VCaP (cell line): ENCODE results near the gene CEP295NL.

Experiments
- H3K27ac ChIP-seq: fragments of 450-650 bp; 2 replicates; pipeline ENCODE4 v1.5.1; 2017
- TF ChIP-seq, protein P1 (sequence below): fragments of 450-650 bp; conservative IDR thresholded peaks from 2 replicates; pipeline ENCODE4 v1.5.1; 2017; ENCODE audit warnings: mild to moderate bottlenecking, moderate library complexity

Gene CEP295NL

GRCh38 chr17:78853926-78854394 lies 49.0 kb downstream of the CEP295NL start:
- TF ChIP-seq, protein P1, sequence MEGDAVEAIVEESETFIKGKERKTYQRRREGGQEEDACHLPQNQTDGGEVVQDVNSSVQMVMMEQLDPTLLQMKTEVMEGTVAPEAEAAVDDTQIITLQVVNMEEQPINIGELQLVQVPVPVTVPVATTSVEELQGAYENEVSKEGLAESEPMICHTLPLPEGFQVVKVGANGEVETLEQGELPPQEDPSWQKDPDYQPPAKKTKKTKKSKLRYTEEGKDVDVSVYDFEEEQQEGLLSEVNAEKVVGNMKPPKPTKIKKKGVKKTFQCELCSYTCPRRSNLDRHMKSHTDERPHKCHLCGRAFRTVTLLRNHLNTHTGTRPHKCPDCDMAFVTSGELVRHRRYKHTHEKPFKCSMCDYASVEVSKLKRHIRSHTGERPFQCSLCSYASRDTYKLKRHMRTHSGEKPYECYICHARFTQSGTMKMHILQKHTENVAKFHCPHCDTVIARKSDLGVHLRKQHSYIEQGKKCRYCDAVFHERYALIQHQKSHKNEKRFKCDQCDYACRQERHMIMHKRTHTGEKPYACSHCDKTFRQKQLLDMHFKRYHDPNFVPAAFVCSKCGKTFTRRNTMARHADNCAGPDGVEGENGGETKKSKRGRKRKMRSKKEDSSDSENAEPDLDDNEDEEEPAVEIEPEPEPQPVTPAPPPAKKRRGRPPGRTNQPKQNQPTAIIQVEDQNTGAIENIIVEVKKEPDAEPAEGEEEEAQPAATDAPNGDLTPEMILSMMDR: no peak

DNA sequence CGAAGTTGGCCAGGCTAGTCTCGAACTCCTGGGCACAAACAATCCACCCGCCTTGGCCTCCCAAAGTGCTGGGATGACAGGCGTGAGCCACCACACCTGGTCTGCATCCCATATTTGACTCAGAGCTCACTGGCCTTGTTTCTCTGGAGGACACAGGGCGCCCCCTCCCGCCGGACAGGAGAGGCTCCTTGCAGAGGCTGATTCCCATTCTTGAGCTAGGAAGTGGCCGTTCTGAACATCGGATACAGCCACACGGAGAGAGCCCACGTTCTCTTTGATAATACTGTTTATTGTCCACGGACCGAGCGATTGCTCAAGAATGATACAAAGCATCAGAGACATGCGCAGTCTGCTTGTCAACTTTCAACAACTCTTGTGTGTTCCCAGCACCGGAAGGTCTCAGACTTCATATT lies 50.3 kb downstream of the CEP295NL start:
- peak overlapping the region; percentile 66 for H3K27ac ChIP-seq
- TF ChIP-seq, protein P1: 0 out of 2 replicates have a peak, but pooled peaks have one; percentile 48

More at GRCh38 chr17:78853926-78854394, 49.0 kb downstream of the CEP295NL start:
- H3K27ac ChIP-seq: peak overlapping the region; percentile 66

- no peak overlapping the region for H3K27ac ChIP-seq
- TF ChIP-seq, protein P1: no peak
Measured at GRCh38 chr17:78849026-78849425, 54.0 kb downstream of the CEP295NL start.

- no peak overlapping the region for H3K27ac ChIP-seq
- TF ChIP-seq, protein P1: no peak
Measured at GRCh38 chr17:78847052-78847451, 55.9 kb downstream of the CEP295NL start.

DNA sequence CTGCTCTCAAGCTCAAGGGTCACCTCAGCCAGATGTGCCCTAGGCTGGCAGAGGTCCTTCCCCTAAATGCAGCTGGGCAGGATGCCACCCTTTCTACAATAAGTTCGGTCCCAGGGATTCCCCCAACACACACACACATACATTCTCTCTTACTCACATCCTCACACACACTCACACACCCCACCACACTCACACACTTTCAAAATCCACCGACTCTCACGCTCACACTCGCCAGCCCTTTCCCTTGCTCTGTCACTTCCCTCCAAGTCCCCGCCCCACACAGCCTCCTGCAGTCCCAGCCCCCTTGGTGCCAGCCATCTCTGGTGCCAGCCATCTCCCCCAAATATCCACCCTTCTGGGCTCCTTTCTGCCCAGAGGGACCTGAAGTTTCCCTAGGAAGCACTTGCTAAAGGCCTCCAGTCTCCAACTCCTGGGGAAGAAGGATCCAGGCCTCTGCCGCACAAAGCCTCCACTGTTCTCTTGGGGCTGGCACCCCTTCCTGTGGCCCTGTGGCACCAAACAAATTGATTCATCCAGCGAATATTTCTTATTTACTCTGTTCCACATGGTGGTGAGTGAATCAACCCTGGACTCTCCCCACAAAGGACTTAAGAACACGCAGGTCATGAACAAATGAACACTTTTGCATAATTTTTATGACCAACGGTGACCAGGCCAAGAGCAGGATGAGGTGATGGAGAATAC lies 58.5 kb downstream of the CEP295NL start:
- no peak overlapping the region for H3K27ac ChIP-seq
- TF ChIP-seq, protein P1: no peak

GRCh38 chr17:78842881-78843565 lies 60.0 kb downstream of the CEP295NL start:
- H3K27ac ChIP-seq: no peak overlapping the region
- TF ChIP-seq, protein P1: peak; percentile 69

GRCh38 chr17:78840780-78841611 lies 62.0 kb downstream of the CEP295NL start, which contains the start of gene USP36:
Gene USP36 (minus strand): TSS chr17:78840814. CDS start chr17:78836363, 4,451 bp downstream.
- peak within 1 kb of the TSS; percentile 98 for H3K27ac ChIP-seq
- TF ChIP-seq, protein P1: peak; percentile 20
